GM13977 (cell line): ENCODE data around the gene HMX1.

ENCODE experiments used
- DNase-seq: peaks from one replicate; pipeline ENCODE4 v3.0.0; 2012; ENCODE audit warnings: low spot score
- CTCF ChIP-seq: IDR thresholded peaks from 2 replicates; pipeline ENCODE4 v1.5.1; 2012; ENCODE audit warnings: mild to moderate bottlenecking, control low read depth; ENCODE audit not compliant: insufficient read depth; ENCODE audit errors: extremely low read depth, missing control alignments
- in situ Hi-C: fragments of 300-500 bp; cut with MboI; formaldehyde crosslinking; loops from one replicate; pipeline ENCODE4 v1.12.0; 2022; ENCODE audit warnings: low sequenced_read_pairs, low pct_unique_long_range_greater_than_20kb, mixed read lengths, inconsistent platforms; ENCODE audit not compliant: unreplicated experiment

Gene HMX1

GRCh38 chr4:8856835-8857621 is 14.6 kb downstream of the HMX1 start:
- in situ Hi-C loops = no loop called here
- TF ChIP-seq CTCF = no peak
- no peak for DNase-seq

GRCh38 chr4:8855818-8856245 is 15.8 kb downstream of the HMX1 start:
- DNase-seq = no peak
- no peak for TF ChIP-seq CTCF
- in situ Hi-C loops = no loop called here

GRCh38 chr4:8854931-8855330 is 16.7 kb downstream of the HMX1 start:
- in situ Hi-C loops = no loop called here
- no peak for DNase-seq
- TF ChIP-seq CTCF = no peak

GRCh38 chr4:8854016-8854415 is 17.6 kb downstream of the HMX1 start:
- DNase-seq = no peak
- no peak for TF ChIP-seq CTCF
- in situ Hi-C loops = no loop called here

DNA sequence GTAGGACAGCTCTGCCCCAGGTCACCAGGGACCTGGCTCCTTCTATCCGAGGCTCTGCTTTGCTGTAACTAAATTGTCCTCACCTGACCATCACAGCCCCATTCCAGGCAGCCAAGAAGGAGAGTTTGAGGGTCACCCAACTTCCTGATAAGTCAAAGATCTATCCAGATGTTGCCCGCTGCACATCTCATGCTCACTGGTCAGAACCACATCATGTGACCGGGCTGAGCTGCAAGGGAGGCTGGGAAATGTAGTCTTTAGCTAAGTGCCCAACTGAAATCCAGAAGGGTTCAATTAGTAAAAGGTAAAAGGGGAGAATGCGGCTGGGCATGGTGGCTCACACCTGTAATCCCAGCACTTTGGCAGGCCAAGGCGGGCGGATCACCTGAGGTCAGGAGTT is 18.4 kb downstream of the HMX1 start:
- in situ Hi-C loops = no loop called here
- TF ChIP-seq CTCF = no peak

GRCh38 chr4:8852118-8852704 is 19.4 kb downstream of the HMX1 start:
- no peak for DNase-seq
- in situ Hi-C loops = no loop called here
- no peak for TF ChIP-seq CTCF

More for the DNA sequence above, 18.4 kb downstream of the HMX1 start:
- DNase-seq = no peak
